CD4-positive, alpha-beta T cell (primary cell): ENCODE results near the gene GRIK1. TPM values are rescaled to one million over a fixed set of nuclear protein-coding genes. Genes with fewer than 3 reads are reported as not detected.

Experiments
- ATAC-seq: fragments of 200-7000 bp; cut with Tn5 transposase; one replicate; pipeline ENCODE4 v1.10.0; 2022; ENCODE audit warnings: mild to moderate bottlenecking; ENCODE audit not compliant: poor library complexity
- CTCF ChIA-PET: fragments of 350-600 bp; sonication (Branson Sonifier 250); formaldehyde crosslinking; loops from one replicate; lab custom pipeline; 2021; ENCODE audit warnings: antibody characterized with exemption, inconsistent platforms; lab: Charles Lee
- POLR2A ChIA-PET: fragments of 350-600 bp; sonication (Branson Sonifier 250); formaldehyde crosslinking; loops from one replicate; lab custom pipeline; 2021; ENCODE audit warnings: antibody characterized with exemption, inconsistent platforms; lab: Charles Lee
- DNase-seq, 14 experiments: peaks; one replicate each; pipeline ENCODE4 v3.0.0-alpha.2; 2013 to 2020; ENCODE audit warnings: mixed read lengths in 2 of 14
- H3K27ac ChIP-seq, 2 donors: one replicate each; pipeline versions ENCODE4 v1.5.1 to v1.7.0; 2013; ENCODE audit warnings: low read length in 2 of 2, low read depth in 1 of 2, mild to moderate bottlenecking in 1 of 2
- H3K27me3 ChIP-seq, 2 experiments: 1 replicate in 1 of 2; 2 replicates in 1 of 2; pipeline versions ENCODE4 v1.6.1 to v1.7.0; 2013; ENCODE audit warnings: low read length in 2 of 2, control low read depth in 1 of 2, mild to moderate bottlenecking in 1 of 2, moderate library complexity in 1 of 2; ENCODE audit not compliant: insufficient read depth in 2 of 2, control insufficient read depth in 1 of 2
- H3K36me3 ChIP-seq: one replicate; pipeline ENCODE4 v1.6.1; 2013; ENCODE audit warnings: low read length, control low read depth; ENCODE audit not compliant: insufficient read depth
- H3K4me1 ChIP-seq: one replicate; pipeline ENCODE4 v1.6.1; 2013; ENCODE audit warnings: low read length, control low read depth; ENCODE audit not compliant: insufficient read depth
- H3K4me3 ChIP-seq: one replicate; pipeline ENCODE4 v1.5.1; 2013; ENCODE audit warnings: mild to moderate bottlenecking, low read length, moderate library complexity
- H3K9me3 ChIP-seq, 2 experiments: 1 replicate in 1 of 2; 2 replicates in 1 of 2; pipeline versions ENCODE4 v1.6.1 to v1.7.0; 2013; ENCODE audit warnings: low read length in 2 of 2, mild to moderate bottlenecking in 2 of 2, control low read depth in 1 of 2, moderate library complexity in 1 of 2; ENCODE audit not compliant: control insufficient read depth in 1 of 2, insufficient read depth in 1 of 2
- H3K27ac Mint-ChIP-seq: one replicate; pipeline ENCODE4 v1.8.0; 2020; ENCODE audit warnings: mixed read lengths
- H3K27me3 Mint-ChIP-seq: one replicate; pipeline ENCODE4 v1.8.0; 2021; ENCODE audit warnings: mixed read lengths
- H3K36me3 Mint-ChIP-seq: one replicate; pipeline ENCODE4 v1.8.0; 2021; ENCODE audit warnings: low read depth, mixed read lengths
- H3K4me1 Mint-ChIP-seq: one replicate; pipeline ENCODE4 v1.8.0; 2021; ENCODE audit warnings: low read depth, mixed read lengths
- H3K4me3 Mint-ChIP-seq: one replicate; pipeline ENCODE4 v1.8.0; 2020; ENCODE audit warnings: mild to moderate bottlenecking, mixed read lengths
- H3K9me3 Mint-ChIP-seq: one replicate; pipeline ENCODE4 v1.8.0; 2020; ENCODE audit warnings: mixed read lengths
- intact Hi-C, 2 experiments: fragments of 100-400 bp; cut with DNase I in 1 of 2; cut with micrococcal nuclease in 1 of 2; formaldehyde crosslinking; loops; one replicate each; pipeline versions ENCODE4 v1.15.1 to v1.9.0; 2023 to 2025; cut with DNase I, micrococcal nuclease
- total RNA-seq, 174 experiments: library from RNA in 2 of 174; stranded (reverse) in 2 of 174; gene quantifications; one replicate each; pipeline ENCODE4 v1.2.3 and lab custom pipeline; 2021 to 2026
- TF ChIP-seq, protein P1 (sequence below): fragments of 200-600 bp; IDR thresholded peaks from one replicate; pipeline ENCODE4 v1.8.0; 2022; ENCODE audit warnings: antibody characterized with exemption, mild to moderate bottlenecking

The GRIK1 gene
- total RNA-seq, 2 experiments from 2014 or later: not detected

- H3K27me3 Mint-ChIP-seq: no peaks in the 10 kb centered on the region
Observed at GRCh38 chr21:29680273-29680672, 259.5 kb downstream of the GRIK1 start.

GRCh38 chr21:29678626-29679025 is 261.2 kb downstream of the GRIK1 start:
- no peaks in the 10 kb centered on the region for H3K36me3 Mint-ChIP-seq

More at GRCh38 chr21:29680273-29680672, 259.5 kb downstream of the GRIK1 start:
- Mint-ChIP-seq H3K4me3 (no peak overlapping the region), H3K27ac (no peak overlapping the region), H3K4me1 (no peaks in the 10 kb centered on the region), H3K36me3 (no peaks in the 10 kb centered on the region), H3K9me3 (no peaks in the 10 kb centered on the region)
- Histone ChIP-seq H3K27me3 (peaks cover 0 to 5% of the 10 kb centered on the region in 2 experiments), H3K4me3 (no peak overlapping the region), H3K4me1 (no peaks in the 10 kb centered on the region), H3K36me3 (no peaks in the 10 kb centered on the region), H3K9me3 (peaks cover 0 to 3% of the 10 kb centered on the region in 2 experiments), H3K27ac (no peak overlapping the region)
- ChIA-PET CTCF (no interaction called here), POLR2A (no interaction called here)
- TF ChIP-seq, protein P1, sequence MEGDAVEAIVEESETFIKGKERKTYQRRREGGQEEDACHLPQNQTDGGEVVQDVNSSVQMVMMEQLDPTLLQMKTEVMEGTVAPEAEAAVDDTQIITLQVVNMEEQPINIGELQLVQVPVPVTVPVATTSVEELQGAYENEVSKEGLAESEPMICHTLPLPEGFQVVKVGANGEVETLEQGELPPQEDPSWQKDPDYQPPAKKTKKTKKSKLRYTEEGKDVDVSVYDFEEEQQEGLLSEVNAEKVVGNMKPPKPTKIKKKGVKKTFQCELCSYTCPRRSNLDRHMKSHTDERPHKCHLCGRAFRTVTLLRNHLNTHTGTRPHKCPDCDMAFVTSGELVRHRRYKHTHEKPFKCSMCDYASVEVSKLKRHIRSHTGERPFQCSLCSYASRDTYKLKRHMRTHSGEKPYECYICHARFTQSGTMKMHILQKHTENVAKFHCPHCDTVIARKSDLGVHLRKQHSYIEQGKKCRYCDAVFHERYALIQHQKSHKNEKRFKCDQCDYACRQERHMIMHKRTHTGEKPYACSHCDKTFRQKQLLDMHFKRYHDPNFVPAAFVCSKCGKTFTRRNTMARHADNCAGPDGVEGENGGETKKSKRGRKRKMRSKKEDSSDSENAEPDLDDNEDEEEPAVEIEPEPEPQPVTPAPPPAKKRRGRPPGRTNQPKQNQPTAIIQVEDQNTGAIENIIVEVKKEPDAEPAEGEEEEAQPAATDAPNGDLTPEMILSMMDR: no peak
- intact Hi-C loops: no loop called here
- DNase-seq (no peak), ATAC-seq (no peak)

DNA sequence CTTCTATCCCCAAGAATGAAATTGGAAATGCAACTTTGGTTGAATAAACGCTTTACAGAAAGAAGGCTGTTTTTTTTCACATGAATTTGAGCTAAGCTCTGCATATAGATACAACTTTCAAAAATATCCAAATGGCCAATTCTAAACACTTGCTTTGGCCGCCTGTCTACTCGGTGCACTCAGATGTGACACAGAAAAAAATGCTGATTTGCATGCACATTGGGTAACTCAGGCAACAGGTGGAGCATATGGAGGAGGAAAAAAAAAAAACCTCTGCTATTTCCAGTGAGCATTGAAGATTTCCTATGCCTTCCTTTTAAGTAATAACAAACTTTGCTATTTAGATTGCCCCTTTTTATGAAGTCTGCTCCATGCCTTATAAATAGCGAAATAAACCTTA is 262.5 kb downstream of the GRIK1 start:
- no peak overlapping the region for H3K4me3 ChIP-seq
- Mint-ChIP-seq H3K4me1 (no peaks in the 10 kb centered on the region), H3K4me3 (no peak overlapping the region), H3K27me3 (peaks cover 4% of the 10 kb centered on the region), H3K27ac (no peak overlapping the region), H3K36me3 (no peaks in the 10 kb centered on the region), H3K9me3 (no peaks in the 10 kb centered on the region)
- H3K27ac ChIP-seq: no peak overlapping the region
- no peak for ATAC-seq
- peaks cover 0 to 5% of the 10 kb centered on the region in 2 experiments for H3K27me3 ChIP-seq
- no peaks in the 10 kb centered on the region for H3K9me3 ChIP-seq
- no peak for DNase-seq
- intact Hi-C loops: no loop called here
- TF ChIP-seq, protein P1: no peak
- ChIA-PET CTCF (no interaction called here), POLR2A (no interaction called here)
- H3K4me1 ChIP-seq: no peaks in the 10 kb centered on the region
- no peaks in the 10 kb centered on the region for H3K36me3 ChIP-seq

More at GRCh38 chr21:29678626-29679025, 261.2 kb downstream of the GRIK1 start:
- Mint-ChIP-seq H3K4me3 (no peak overlapping the region), H3K27ac (no peak overlapping the region), H3K4me1 (no peaks in the 10 kb centered on the region), H3K9me3 (no peaks in the 10 kb centered on the region), H3K27me3 (no peaks in the 10 kb centered on the region)
- no peak for ATAC-seq
- H3K36me3 ChIP-seq: no peaks in the 10 kb centered on the region
- peaks cover 0 to 5% of the 10 kb centered on the region in 2 experiments for H3K27me3 ChIP-seq
- H3K4me3 ChIP-seq: no peak overlapping the region
- no peaks in the 10 kb centered on the region for H3K9me3 ChIP-seq
- H3K27ac ChIP-seq: no peak overlapping the region
- intact Hi-C loops: no loop called here
- no peak for DNase-seq
- TF ChIP-seq, protein P1: no peak
- CTCF ChIA-PET: interaction anchor here (0.5 to 1.4 kb wide), 3 partner anchors 11 to 1888 kb away, joined by 3 read pairs; no protein-coding TSS in a partner anchor
- H3K4me1 ChIP-seq: no peaks in the 10 kb centered on the region
- POLR2A ChIA-PET: no interaction called here
